ENCODE data around the gene RAPGEF5.

- TF ChIP-seq CTCF (IDR thresholded peaks at IDR 0.05 in 8 of 11, conservative IDR thresholded peaks at IDR 0.05 in 3 of 11) (no peak), POLR2A (IDR thresholded peaks at IDR 0.05) (no peak), POLR2AphosphoS5 (IDR thresholded peaks at IDR 0.05) (no peak)
Observed at GRCh38 chr7:22332461-22332870, 24.5 kb downstream of the RAPGEF5 start.
